PC-9 (cell line): ENCODE measurements around the gene CALHM1. TPM values are rescaled to one million over a fixed set of nuclear protein-coding genes. Genes with fewer than 3 reads are reported as not detected.
"Not testable (repeated sequence)": the region's sequence is repeated elsewhere in the genome, so short reads cannot be mapped to it uniquely, and the experiment has no call there.

Source experiments
- BruUV-seq: library from RNA; stranded (reverse); fragments of 400-500 nt; replicated peaks from 2 replicates; lab custom pipeline; 2021; lab: Mats Ljungman, UMichigan
- CTCF ChIA-PET: fragments of 300-600 bp; sonication (Branson Sonifier 250); formaldehyde crosslinking; loops from one replicate; lab custom pipeline; 2022; ENCODE audit warnings: antibody characterized with exemption; lab: Charles Lee
- POLR2A ChIA-PET: fragments of 300-600 bp; sonication (Branson Sonifier 250); formaldehyde crosslinking; loops from one replicate; lab custom pipeline; 2022; ENCODE audit warnings: antibody characterized with exemption; ENCODE audit not compliant: unreplicated experiment; lab: Charles Lee
- DNase-seq, 2 experiments: peaks; one replicate each; pipeline versions ENCODE4 v3.0.0 to v3.0.0-alpha.2; 2015 to 2022; ENCODE audit warnings: mixed read lengths in 1 of 2
- H2AFZ ChIP-seq: fragments of 200-600 bp; sonication (generic); 2 replicates; pipeline ENCODE4 v1.8.1; 2017; ENCODE audit warnings: antibody characterized with exemption
- H3F3A ChIP-seq: fragments of 200-600 bp; sonication (generic); 2 replicates; pipeline ENCODE4 v1.8.1; 2017; ENCODE audit warnings: antibody characterized with exemption, mild to moderate bottlenecking, low read depth; ENCODE audit not compliant: insufficient read depth
- H3K27ac ChIP-seq: fragments of 200-600 bp; sonication (generic); 2 replicates; pipeline ENCODE4 v1.6.1; 2016; ENCODE audit warnings: mixed run types
- H3K27me3 ChIP-seq: fragments of 200-600 bp; sonication (generic); 2 replicates; pipeline ENCODE4 v1.6.1; 2016; ENCODE audit warnings: low read depth, mixed run types; ENCODE audit not compliant: insufficient read depth
- H3K36me3 ChIP-seq: fragments of 200-600 bp; sonication (generic); 2 replicates; pipeline ENCODE4 v1.6.1; 2016; ENCODE audit warnings: low read depth, mixed run types
- H3K4me1 ChIP-seq: fragments of 200-600 bp; sonication (generic); replicated peaks from 2 replicates; pipeline ENCODE4 v1.6.1; 2016; ENCODE audit warnings: mixed run types; ENCODE audit not compliant: insufficient read depth
- H3K4me2 ChIP-seq: fragments of 200-600 bp; sonication (generic); 2 replicates; pipeline ENCODE4 v1.6.1; 2017; ENCODE audit warnings: mixed run types
- H3K4me3 ChIP-seq: fragments of 200-600 bp; sonication (generic); 2 replicates; pipeline ENCODE4 v1.6.1; 2016; ENCODE audit warnings: mixed run types
- H3K79me2 ChIP-seq: fragments of 200-600 bp; sonication (generic); 2 replicates; pipeline ENCODE4 v1.6.1; 2017; ENCODE audit warnings: low read depth, mixed run types
- H3K9me2 ChIP-seq: fragments of 200-600 bp; sonication (generic); 2 replicates; pipeline ENCODE4 v1.8.1; 2017; ENCODE audit warnings: mild to moderate bottlenecking; ENCODE audit not compliant: insufficient read depth
- H3K9me3 ChIP-seq: fragments of 200-600 bp; sonication (generic); 2 replicates; pipeline ENCODE4 v1.8.1; 2016; ENCODE audit warnings: low read depth; ENCODE audit not compliant: insufficient read depth
- H4K20me1 ChIP-seq: fragments of 200-600 bp; sonication (generic); 2 replicates; pipeline ENCODE4 v1.8.1; 2017; ENCODE audit not compliant: insufficient read depth
- EZH2 ChIP-seq: fragments of 200-600 bp; sonication (generic); IDR thresholded peaks from 2 replicates; pipeline ENCODE4 v1.8.0; 2017; ENCODE audit warnings: antibody characterized with exemption, low read depth
- intact Hi-C: fragments of 100-400 bp; cut with micrococcal nuclease; formaldehyde crosslinking; loops from one replicate; pipeline ENCODE4 v1.10.0; 2022; ENCODE audit not compliant: unreplicated experiment
- total RNA-seq: library from RNA; stranded (reverse); gene quantifications from 2 replicates; pipeline ENCODE4 v1.2.3, GENCODE V29; 2021
- TF ChIP-seq, protein P1 (sequence below): fragments of 200-600 bp; sonication (generic); conservative IDR thresholded peaks from 2 replicates; pipeline ENCODE4 v1.6.1; 2017; ENCODE audit warnings: mixed run types, antibody characterized with exemption, mild to moderate bottlenecking, moderate library complexity

The CALHM1 gene
- total RNA-seq, 1 experiment from 2014 or later, result not detected

DNA sequence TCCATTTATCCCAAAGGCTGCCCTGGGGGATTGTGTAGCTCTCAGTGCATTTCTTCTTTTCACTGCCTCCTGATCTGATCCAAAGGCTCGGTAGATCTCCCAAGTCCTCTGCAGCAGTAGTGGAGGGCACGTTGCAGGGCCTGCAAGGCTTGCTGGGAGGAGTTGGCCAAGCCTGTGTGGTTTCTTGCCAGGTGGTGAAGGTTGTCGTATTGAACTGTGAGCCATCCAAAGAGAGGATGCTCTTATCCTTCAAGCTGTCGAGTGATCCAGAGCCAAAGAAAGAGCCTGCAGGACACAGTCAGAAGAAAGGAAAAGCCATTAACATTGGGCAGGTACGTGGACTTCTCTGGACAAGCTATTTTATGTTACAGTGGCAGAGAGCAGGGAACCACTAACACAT is 41.1 kb downstream of the CALHM1 start:
- Histone ChIP-seq H3K9me2 (no peaks in the 10 kb centered on the region), H3K9me3 (no peaks in the 10 kb centered on the region), H3K4me3 (no peak overlapping the region), H3K4me1 (no peaks in the 10 kb centered on the region), H3K36me3 (0 out of 2 replicates have a peak, but pooled peaks cover 10% of the 10 kb centered on the region), H3F3A (no peaks in the 10 kb centered on the region), H4K20me1 (no peaks in the 10 kb centered on the region; the same call in 1 of the 2 replicates), H3K4me2 (no peak overlapping the region), H2AFZ (no peak overlapping the region), H3K27me3 (no peaks in the 10 kb centered on the region), H3K79me2 (no peaks in the 10 kb centered on the region), H3K27ac (no peak overlapping the region)
- TF ChIP-seq, protein P1, sequence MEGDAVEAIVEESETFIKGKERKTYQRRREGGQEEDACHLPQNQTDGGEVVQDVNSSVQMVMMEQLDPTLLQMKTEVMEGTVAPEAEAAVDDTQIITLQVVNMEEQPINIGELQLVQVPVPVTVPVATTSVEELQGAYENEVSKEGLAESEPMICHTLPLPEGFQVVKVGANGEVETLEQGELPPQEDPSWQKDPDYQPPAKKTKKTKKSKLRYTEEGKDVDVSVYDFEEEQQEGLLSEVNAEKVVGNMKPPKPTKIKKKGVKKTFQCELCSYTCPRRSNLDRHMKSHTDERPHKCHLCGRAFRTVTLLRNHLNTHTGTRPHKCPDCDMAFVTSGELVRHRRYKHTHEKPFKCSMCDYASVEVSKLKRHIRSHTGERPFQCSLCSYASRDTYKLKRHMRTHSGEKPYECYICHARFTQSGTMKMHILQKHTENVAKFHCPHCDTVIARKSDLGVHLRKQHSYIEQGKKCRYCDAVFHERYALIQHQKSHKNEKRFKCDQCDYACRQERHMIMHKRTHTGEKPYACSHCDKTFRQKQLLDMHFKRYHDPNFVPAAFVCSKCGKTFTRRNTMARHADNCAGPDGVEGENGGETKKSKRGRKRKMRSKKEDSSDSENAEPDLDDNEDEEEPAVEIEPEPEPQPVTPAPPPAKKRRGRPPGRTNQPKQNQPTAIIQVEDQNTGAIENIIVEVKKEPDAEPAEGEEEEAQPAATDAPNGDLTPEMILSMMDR, result no peak
- no peak for TF ChIP-seq EZH2
- intact Hi-C loops, result loop anchor here (1.0 to 5.0 kb wide), 3 partner anchors 68 to 280 kb away; no protein-coding TSS in a partner anchor
- ChIA-PET CTCF (interaction anchor here (1.6 kb wide), 1 partner anchor 68 kb away, joined by 7 read pairs; no protein-coding TSS in a partner anchor), POLR2A (no interaction called here)
- no TSS peak for BruUV-seq
- DNase-seq, result no peak

DNA sequence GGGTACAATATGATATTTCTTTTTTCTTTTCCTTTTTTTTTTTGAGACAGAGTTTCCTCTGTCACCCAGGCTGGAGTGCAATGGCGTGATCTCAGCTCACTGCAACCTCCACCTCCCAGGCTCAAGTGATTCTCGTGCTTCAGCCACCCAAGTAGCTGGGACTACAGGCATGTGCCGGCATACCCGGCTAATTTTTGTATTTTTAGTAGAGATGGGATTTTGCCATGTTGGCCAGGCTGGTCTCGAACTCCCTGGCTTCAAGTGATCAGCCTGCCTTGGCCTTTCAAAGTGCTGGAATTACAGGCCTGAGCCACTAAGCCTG is 41.6 kb downstream of the CALHM1 start:
- BruUV-seq, H3K9me2 ChIP-seq, POLR2A ChIA-PET, H3F3A ChIP-seq, H3K27ac ChIP-seq, H4K20me1 ChIP-seq, H3K4me2 ChIP-seq, H3K4me3 ChIP-seq, H3K4me1 ChIP-seq, H3K27me3 ChIP-seq, H2AFZ ChIP-seq, H3K9me3 ChIP-seq, DNase-seq, H3K79me2 ChIP-seq: not testable (repeated sequence)
- intact Hi-C loops, result loop anchor here (1.0 to 5.0 kb wide), 3 partner anchors 68 to 280 kb away; no protein-coding TSS in a partner anchor
- 0 out of 2 replicates have a peak, but pooled peaks cover 10% of the 10 kb centered on the region for H3K36me3 ChIP-seq
- CTCF ChIA-PET, result interaction anchor here (0.7 to 1.6 kb wide), 2 partner anchors 68 to 126 kb away, joined by 6 to 7 read pairs; no protein-coding TSS in a partner anchor

DNA sequence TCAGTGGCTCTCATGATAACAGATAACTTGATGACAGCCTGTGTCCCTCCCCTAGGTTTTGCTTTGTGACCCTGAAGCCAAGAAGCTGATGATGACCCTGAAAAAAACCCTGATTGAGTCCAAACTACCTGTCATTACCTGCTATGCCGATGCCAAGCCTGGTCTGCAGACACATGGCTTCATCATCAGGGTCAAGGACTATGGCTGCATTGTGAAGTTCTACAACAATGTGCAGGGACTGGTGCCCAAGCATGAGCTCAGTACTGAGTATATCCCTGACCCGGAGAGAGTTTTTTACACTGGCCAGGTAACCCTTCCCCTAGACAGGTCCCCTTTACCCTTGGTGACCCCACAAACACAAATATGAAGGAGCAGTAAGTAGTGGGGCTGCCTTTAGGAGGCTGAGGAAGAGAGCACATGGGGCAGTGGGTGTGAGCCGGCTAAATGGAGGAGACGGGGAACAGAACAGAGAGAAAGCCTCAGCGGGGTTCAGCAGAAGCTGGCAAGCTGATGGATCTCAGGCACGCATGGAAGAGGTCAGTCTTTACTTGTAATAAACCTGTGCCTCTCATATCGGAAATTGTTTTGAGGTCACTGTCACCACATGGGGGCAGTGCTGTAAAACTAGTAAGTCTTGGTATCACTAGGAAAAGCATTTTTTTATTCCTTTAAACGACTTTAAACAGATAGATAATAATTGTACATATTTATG is 42.1 kb downstream of the CALHM1 start:
- H3F3A ChIP-seq, result no peaks in the 10 kb centered on the region
- DNase-seq, result peak; percentile 32 to 38
- no TSS peak for BruUV-seq
- no peaks in the 10 kb centered on the region for H3K9me3 ChIP-seq
- no peak overlapping the region for H2AFZ ChIP-seq
- H3K27me3 ChIP-seq, result no peaks in the 10 kb centered on the region
- TF ChIP-seq, protein P1, result peak; percentile 74
- no peak for TF ChIP-seq EZH2
- intact Hi-C loops, result loop anchor here (1.0 to 5.0 kb wide), 3 partner anchors 69 to 281 kb away; no protein-coding TSS in a partner anchor
- no peak overlapping the region for H3K27ac ChIP-seq
- H4K20me1 ChIP-seq, result no peaks in the 10 kb centered on the region; the same call in 1 of the 2 replicates
- H3K36me3 ChIP-seq, result 0 out of 2 replicates have a peak, but pooled peaks cover 10% of the 10 kb centered on the region
- ChIA-PET CTCF (interaction anchor here (0.6 to 1.6 kb wide), 3 partner anchors 46 to 127 kb away, joined by 5 to 7 read pairs (median 6); no protein-coding TSS in a partner anchor), POLR2A (no interaction called here)
- H3K79me2 ChIP-seq, result no peaks in the 10 kb centered on the region
- no peak overlapping the region for H3K4me3 ChIP-seq
- no peaks in the 10 kb centered on the region for H3K9me2 ChIP-seq
- H3K4me2 ChIP-seq, result no peak overlapping the region
- no peaks in the 10 kb centered on the region for H3K4me1 ChIP-seq
